Kidney epithelial cell (primary cell): ENCODE results near the gene ZFP57. TPM values are rescaled to one million over a fixed set of nuclear protein-coding genes. Genes with fewer than 3 reads are reported as not detected.
"Not testable (repeated sequence)": the region's sequence is repeated elsewhere in the genome, so short reads cannot be mapped to it uniquely, and the experiment has no call there.

Experiments used
- DNase-seq: peaks from one replicate; pipeline ENCODE4 v3.0.0-alpha.2; 2010; ENCODE audit warnings: low read depth
- H3K27me3 ChIP-seq: 2 replicates; pipeline ENCODE4 v1.6.0; 2011; ENCODE audit warnings: low read length; ENCODE audit not compliant: control insufficient read depth, insufficient read depth
- H3K36me3 ChIP-seq: 2 replicates; pipeline ENCODE4 v1.5.1; 2011; ENCODE audit warnings: low read length; ENCODE audit not compliant: control insufficient read depth, insufficient read depth
- H3K4me3 ChIP-seq: 2 replicates; pipeline ENCODE4 v1.5.1; 2011; ENCODE audit warnings: low read depth, mild to moderate bottlenecking, control low read depth, low read length
- CTCF ChIP-seq: IDR thresholded peaks from 2 replicates; pipeline ENCODE4 v1.5.1; 2011; ENCODE audit warnings: mild to moderate bottlenecking, moderate library complexity, low read length, control low read depth, inconsistent platforms; ENCODE audit not compliant: insufficient read depth, poor library complexity, severe bottlenecking
- total RNA-seq: library from RNA; depleted of rRNA; stranded (reverse); fragments of >200 nt; gene quantifications from 2 replicates; pipeline ENCODE4 v1.2.3, GENCODE V29; 2015

The ZFP57 gene
- total RNA-seq, 1 donor from 2014 or later: 0.08 TPM

DNA sequence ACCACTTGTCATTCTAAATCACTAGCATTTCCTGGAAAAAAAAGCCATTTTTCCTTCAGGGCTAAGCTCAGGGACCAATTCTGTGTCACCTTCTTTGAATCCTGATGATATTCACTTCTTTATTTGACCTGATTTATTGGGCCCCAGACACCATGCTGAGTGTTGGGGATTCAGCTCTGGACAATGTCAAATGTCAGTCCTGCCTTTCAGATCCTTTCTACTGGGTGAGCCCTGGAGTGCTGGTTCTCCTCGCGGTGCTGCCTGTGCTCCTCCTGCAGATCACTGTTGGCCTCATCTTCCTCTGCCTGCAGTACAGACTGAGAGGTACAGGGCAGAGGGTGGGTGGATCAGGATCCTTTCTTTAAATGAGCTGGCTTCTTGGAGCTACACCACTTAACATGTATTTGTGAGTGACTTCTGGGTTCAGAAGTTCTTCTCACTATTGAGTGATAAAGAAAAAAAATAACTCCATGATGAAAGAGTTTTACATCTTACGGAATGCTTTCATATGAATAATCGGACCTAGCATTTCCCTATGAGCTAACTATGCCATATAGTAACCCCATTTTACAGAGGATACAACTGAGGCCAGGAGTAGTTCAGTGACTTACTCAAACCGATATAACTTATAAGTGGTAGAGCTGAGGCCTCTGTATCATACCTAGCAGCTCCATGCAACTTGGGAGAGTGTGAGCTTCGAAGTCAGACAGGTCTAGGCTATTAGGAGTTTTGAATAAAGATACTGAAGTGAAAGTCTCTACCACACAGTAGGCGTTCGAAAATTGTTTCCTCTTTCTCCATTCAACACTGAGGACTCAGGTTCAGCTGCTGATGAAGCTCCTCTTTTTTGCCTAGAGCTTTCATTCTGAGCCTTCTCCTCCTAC, 14.8 kb downstream of the ZFP57 start:
- DNase-seq: no peak
- Histone ChIP-seq H3K36me3 (no peaks in the 10 kb centered on the region), H3K27me3 (peaks cover 5% of the 10 kb centered on the region), H3K4me3 (no peak overlapping the region)
- TF ChIP-seq CTCF: no peak

GRCh38 chr6:29663300-29664042, 17.5 kb downstream of the ZFP57 start:
- Histone ChIP-seq H3K36me3 (no peaks in the 10 kb centered on the region), H3K4me3 (no peak overlapping the region), H3K27me3 (no peaks in the 10 kb centered on the region)
- no peak for TF ChIP-seq CTCF
- DNase-seq: no peak

DNA sequence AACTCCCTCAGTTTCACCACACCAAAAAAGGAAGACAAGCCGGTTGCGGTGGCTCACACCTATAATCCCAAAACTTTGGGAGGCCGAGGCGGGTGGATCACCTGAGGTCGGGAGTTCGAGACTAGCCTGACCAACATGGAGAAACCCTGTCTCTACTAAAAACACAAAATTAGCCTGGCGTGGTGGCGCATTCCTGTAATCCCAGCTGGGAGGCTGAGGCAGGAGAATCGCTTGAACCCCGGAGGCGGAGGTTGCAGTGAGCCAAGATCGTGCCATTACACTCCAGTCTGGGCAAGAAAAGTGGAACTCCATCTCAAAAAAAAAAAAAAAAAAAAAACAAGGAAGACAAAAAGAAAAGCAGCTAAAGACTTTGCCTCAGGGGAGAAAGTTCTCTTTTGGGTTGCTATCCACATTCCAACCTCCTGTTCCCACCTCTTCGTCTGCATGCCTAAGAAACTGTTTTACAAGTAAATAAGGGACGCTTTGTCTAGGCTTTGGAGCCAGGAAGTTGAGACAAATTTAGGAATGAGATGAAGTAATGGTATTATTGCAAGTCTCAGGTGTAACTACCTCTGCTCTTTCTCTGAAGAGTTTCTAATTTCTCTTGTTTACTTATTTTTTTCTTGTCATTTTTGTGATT, 19.3 kb downstream of the ZFP57 start:
- H3K4me3 ChIP-seq, H3K27me3 ChIP-seq, H3K36me3 ChIP-seq, DNase-seq: not testable (repeated sequence)

DNA sequence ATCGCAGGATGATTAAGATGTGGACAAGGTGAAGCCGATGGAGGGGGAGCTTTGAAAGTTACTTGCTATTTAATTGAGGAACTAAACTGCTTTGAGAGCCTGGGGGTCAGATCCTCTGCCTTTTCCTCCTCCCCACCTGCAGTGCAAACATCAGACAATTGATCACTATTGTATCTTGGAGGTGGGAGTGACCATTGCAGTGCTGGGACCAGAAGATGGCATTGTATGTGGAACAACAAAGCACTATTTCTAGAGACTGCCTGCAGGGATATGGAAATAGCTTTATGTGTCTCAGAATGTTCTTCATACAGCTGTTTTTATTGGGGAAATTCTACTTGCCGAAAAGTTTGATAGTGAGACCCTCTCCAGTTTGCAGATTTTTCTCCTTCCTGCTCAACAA, 19.9 kb downstream of the ZFP57 start:
- peaks cover 5% of the 10 kb centered on the region for H3K27me3 ChIP-seq
- H3K36me3 ChIP-seq: no peaks in the 10 kb centered on the region
- no peak for TF ChIP-seq CTCF
- no peak overlapping the region for H3K4me3 ChIP-seq
- no peak for DNase-seq

- no peak within 1 kb of the TSS for H3K4me3 ChIP-seq
- no peak for DNase-seq
- H3K27me3 ChIP-seq: peaks cover 7% of the 10 kb centered on the region
- no peak for TF ChIP-seq CTCF
- no peaks in the 10 kb centered on the region for H3K36me3 ChIP-seq
Measured at GRCh38 chr6:29656798-29657197, 24.2 kb downstream of the ZFP57 start, which contains the start of gene MOG. Gene MOG (plus strand): TSS chr6:29657092. CDS start chr6:29657210, 118 bp downstream.

- DNase-seq: no peak
- Histone ChIP-seq H3K4me3 (no peak overlapping the region), H3K27me3 (peaks cover 7% of the 10 kb centered on the region), H3K36me3 (no peaks in the 10 kb centered on the region)
- no peak for TF ChIP-seq CTCF
Measured at GRCh38 chr6:29656157-29656556, 24.8 kb downstream of the ZFP57 start.
